Kidney (tissue), 14 donors: Measurements from ENCODE around the gene PRR5L. TPM values are rescaled to one million over a fixed set of nuclear protein-coding genes. Genes with fewer than 3 reads are reported as not detected.

Experiments
- DNase-seq, 5 donors: peaks; one replicate each; pipeline ENCODE4 v3.0.0-alpha.2; 2013 to 2020
- FAIRE-seq: peaks from 2 replicates; lab custom pipeline; 2012; peaks lifted over from hg19 to GRCh38; lab: Jason Lieb, UNC
- H3K27ac ChIP-seq, 2 donors: one replicate each; pipeline ENCODE4 v1.7.0; 2013; ENCODE audit warnings: low read depth in 2 of 2, low read length in 2 of 2, inconsistent platforms in 1 of 2
- H3K27me3 ChIP-seq: one replicate; pipeline ENCODE4 v1.7.1; 2013; ENCODE audit warnings: low read length, inconsistent platforms; ENCODE audit not compliant: control insufficient read depth, insufficient read depth
- H3K36me3 ChIP-seq, 3 donors: one replicate each; pipeline versions ENCODE4 v1.7.0 to v1.7.1; 2013; ENCODE audit warnings: low read length in 3 of 3, control low read depth in 1 of 3, inconsistent platforms in 1 of 3; ENCODE audit not compliant: insufficient read depth in 3 of 3, control insufficient read depth in 2 of 3
- H3K4me1 ChIP-seq, 3 donors: one replicate each; pipeline versions ENCODE4 v1.7.0 to v1.7.1; 2013; ENCODE audit warnings: low read length in 3 of 3, inconsistent platforms in 1 of 3, low read depth in 1 of 3; ENCODE audit not compliant: control insufficient read depth in 2 of 3, insufficient read depth in 2 of 3
- H3K4me3 ChIP-seq, 3 donors: one replicate each; pipeline versions ENCODE4 v1.7.0 to v1.8.1; 2013; ENCODE audit warnings: low read length in 3 of 3, control low read depth in 1 of 3, inconsistent platforms in 1 of 3
- H3K9ac ChIP-seq, 3 donors: one replicate each; pipeline versions ENCODE4 v1.7.0 to v1.7.1; 2013; ENCODE audit warnings: low read length in 3 of 3, control low read depth in 1 of 3, inconsistent platforms in 1 of 3
- H3K9me3 ChIP-seq, 3 donors: one replicate each; pipeline versions ENCODE4 v1.7.0 to v1.7.1; 2013; ENCODE audit warnings: low read length in 3 of 3, control low read depth in 1 of 3, inconsistent platforms in 1 of 3; ENCODE audit not compliant: control insufficient read depth in 2 of 3, insufficient read depth in 1 of 3
- CTCF ChIP-seq: IDR thresholded peaks from 3 replicates; pipeline ENCODE4 v1.5.1; 2012; ENCODE audit warnings: mild to moderate bottlenecking, moderate library complexity, borderline replicate concordance; ENCODE audit not compliant: insufficient read depth; ENCODE audit errors: extremely low read depth
- intact Hi-C: fragments of 100-400 bp; cut with DNase I; formaldehyde crosslinking; loops from one replicate; pipeline ENCODE4 v1.11.1; 2022
- polyA plus RNA-seq: library from polyadenylated mRNA; stranded (reverse); fragments of 350-450 nt; fragmentation: Illumina TruSeq; extraction: RNeasy Lipid Tissue Mini Kit (QIAGEN cat#74804); gene quantifications from one replicate; pipeline ENCODE4 v1.2.3, GENCODE V29; 2014; ENCODE audit warnings: low read depth, low replicate concordance; ENCODE audit not compliant: insufficient read depth
- total RNA-seq: library from RNA; stranded (reverse); fragmentation: NEBNext Ultra II Directional; extraction: Animal tissue kit (Norgen Biotek cat#: 25700); gene quantifications from one replicate; pipeline ENCODE4 v1.2.1, GENCODE V29; 2021
- donor health status: control.
- donor health status: control.
- donor health status: control.
- donor health status: control.
- donor health status: control.
- donor health status: DM: yes; HTN: yes; CAD: no.
- donor health status: Normal renal cell carcinoma (clear cell type).

Gene PRR5L
- total and polyA plus RNA-seq, 2 donors from 2014 or later, result 6.3 to 17.5 TPM

- Histone ChIP-seq H3K9ac (no peak overlapping the region), H3K27ac (no peak overlapping the region), H3K4me1 (peaks cover 0 to 5% (median 2%) of the 10 kb centered on the region in 3 donors), H3K27me3 (no peaks in the 10 kb centered on the region), H3K36me3 (no peaks in the 10 kb centered on the region), H3K9me3 (no peaks in the 10 kb centered on the region), H3K4me3 (no peak overlapping the region)
- FAIRE-seq (no peak), DNase-seq (no peak)
- intact Hi-C loops, result no loop called here
- no peak for TF ChIP-seq CTCF
These were observed 130.2 kb downstream of the PRR5L start for GRCh38 chr11:36426226-36426848.

GRCh38 chr11:36427079-36427478, 131.0 kb downstream of the PRR5L start:
- DNase-seq, result no peak

GRCh38 chr11:36427876-36428275, 131.8 kb downstream of the PRR5L start:
- Histone ChIP-seq H3K27ac (no peak overlapping the region), H3K9ac (no peak overlapping the region), H3K9me3 (no peaks in the 10 kb centered on the region), H3K36me3 (no peaks in the 10 kb centered on the region), H3K4me3 (no peak overlapping the region), H3K27me3 (no peaks in the 10 kb centered on the region), H3K4me1 (peaks cover 0 to 7% (median 0%) of the 10 kb centered on the region in 3 donors)
- intact Hi-C loops, result no loop called here
- DNase-seq (no peak), FAIRE-seq (no peak)
- no peak for TF ChIP-seq CTCF

More at GRCh38 chr11:36427079-36427478, 131.0 kb downstream of the PRR5L start:
- no peaks in the 10 kb centered on the region for H3K27me3 ChIP-seq
- no peak overlapping the region for H3K27ac ChIP-seq
- H3K4me3 ChIP-seq, result no peak overlapping the region
- FAIRE-seq, result no peak
- intact Hi-C loops, result no loop called here
- H3K9ac ChIP-seq, result no peak overlapping the region
- H3K36me3 ChIP-seq, result no peaks in the 10 kb centered on the region
- no peak for TF ChIP-seq CTCF
- no peaks in the 10 kb centered on the region for H3K9me3 ChIP-seq
- H3K4me1 ChIP-seq, result peaks cover 0 to 5% (median 0%) of the 10 kb centered on the region in 3 donors
